Fibroblast of lung (primary cell): ENCODE data around the gene OR2C3.

Experiments used
- CTCF ChIP-seq, 2 donors: IDR thresholded peaks in 1 of 2; conservative IDR thresholded peaks in 1 of 2; 1 replicate in 1 of 2; 2 replicates in 1 of 2; pipeline ENCODE4 v1.5.1; 2011 to 2012; ENCODE audit warnings: low read length in 2 of 2, control low read depth in 1 of 2, inconsistent platforms in 1 of 2, low read depth in 1 of 2, mild to moderate bottlenecking in 1 of 2
- EZH2 ChIP-seq: IDR thresholded peaks from 2 replicates; pipeline ENCODE4 v1.5.1; 2012; ENCODE audit warnings: low read length, control low read depth, mild to moderate bottlenecking; ENCODE audit errors: missing control alignments

GRCh38 chr1:247562198-247562597 lies 26.0 kb upstream of the OR2C3 start:
- no peak for TF ChIP-seq CTCF (conservative IDR thresholded peaks at IDR 0.05 in 1 of 2, IDR thresholded peaks at IDR 0.05 in 1 of 2; ENCODE audit: low read depth in 1 of 2, low read length in 2 of 2)
- TF ChIP-seq EZH2 = no peak
